Measurements from ENCODE around the gene RALGDS.
"Not testable (repeated sequence)": the region's sequence is repeated elsewhere in the genome, so short reads cannot be mapped to it uniquely, and the experiment has no call there.

Gene RALGDS

GRCh38 chr9:133088146-133088750, 32.8 kb downstream of the RALGDS start:
- no peak for DNase-seq (ENCODE audit: low spot score)

GRCh38 chr9:133087429-133088145, 33.5 kb downstream of the RALGDS start:
- DNase-seq (ENCODE audit: low spot score) = no peak

GRCh38 chr9:133086894-133087293, 34.1 kb downstream of the RALGDS start:
- no peak for DNase-seq (ENCODE audit: low spot score)

- not testable (repeated sequence) for DNase-seq (ENCODE audit: low spot score)
Measured at GRCh38 chr9:133086212-133086860, 34.7 kb downstream of the RALGDS start.

- not testable (repeated sequence) for DNase-seq (ENCODE audit: low spot score)
Measured at GRCh38 chr9:133083688-133084087, 37.4 kb downstream of the RALGDS start.

- DNase-seq (ENCODE audit: low spot score) = not testable (repeated sequence)
Measured at GRCh38 chr9:133081957-133082644, 38.9 kb downstream of the RALGDS start.

GRCh38 chr9:133080786-133081779, 40.0 kb downstream of the RALGDS start:
- not testable (repeated sequence) for DNase-seq (ENCODE audit: low spot score)

GRCh38 chr9:133080161-133080560, 40.9 kb downstream of the RALGDS start:
- DNase-seq (ENCODE audit: low spot score) = no peak

- DNase-seq (ENCODE audit: low spot score) = no peak
Measured at GRCh38 chr9:133078486-133078885, 42.6 kb downstream of the RALGDS start.

GRCh38 chr9:133076691-133077090, 44.3 kb downstream of the RALGDS start:
- no peak for DNase-seq (ENCODE audit: low spot score)

GRCh38 chr9:133075925-133076630, 45.0 kb downstream of the RALGDS start:
- no peak for DNase-seq (ENCODE audit: low spot score)

GRCh38 chr9:133074111-133074651, 46.9 kb downstream of the RALGDS start:
- DNase-seq (ENCODE audit: low spot score) = no peak

GRCh38 chr9:133073086-133074014, 47.7 kb downstream of the RALGDS start:
- DNase-seq (ENCODE audit: low spot score) = no peak

GRCh38 chr9:133072210-133072609, 48.8 kb downstream of the RALGDS start:
- DNase-seq (ENCODE audit: low spot score) = not testable (repeated sequence)

GRCh38 chr9:133071484-133072150, 49.4 kb downstream of the RALGDS start:
- DNase-seq (ENCODE audit: low spot score) = no peak

GRCh38 chr9:133070985-133071384, 50.1 kb downstream of the RALGDS start:
- DNase-seq (ENCODE audit: low spot score) = not testable (repeated sequence)

GRCh38 chr9:133070500-133070961, 50.5 kb downstream of the RALGDS start:
- not testable (repeated sequence) for DNase-seq (ENCODE audit: low spot score)

GRCh38 chr9:133068431-133068830, 52.6 kb downstream of the RALGDS start:
- not testable (repeated sequence) for DNase-seq (ENCODE audit: low spot score)
